Esophagus muscularis mucosa (tissue), 2 donors: ENCODE results near the gene CSNK2A1.

Experiments
- POLR2A ChIP-seq: fragments of 450-650 bp; IDR thresholded peaks from one replicate; pipeline ENCODE4 v1.6.1; 2017; ENCODE audit warnings: antibody characterized with exemption, moderate library complexity, mild to moderate bottlenecking, low read depth
- POLR2AphosphoS5 ChIP-seq, 2 donors: sonication (generic); formaldehyde crosslinking; IDR thresholded peaks; one replicate each; pipeline ENCODE4 v1.6.1; 2017; ENCODE audit warnings: antibody characterized with exemption in 2 of 2

DNA sequence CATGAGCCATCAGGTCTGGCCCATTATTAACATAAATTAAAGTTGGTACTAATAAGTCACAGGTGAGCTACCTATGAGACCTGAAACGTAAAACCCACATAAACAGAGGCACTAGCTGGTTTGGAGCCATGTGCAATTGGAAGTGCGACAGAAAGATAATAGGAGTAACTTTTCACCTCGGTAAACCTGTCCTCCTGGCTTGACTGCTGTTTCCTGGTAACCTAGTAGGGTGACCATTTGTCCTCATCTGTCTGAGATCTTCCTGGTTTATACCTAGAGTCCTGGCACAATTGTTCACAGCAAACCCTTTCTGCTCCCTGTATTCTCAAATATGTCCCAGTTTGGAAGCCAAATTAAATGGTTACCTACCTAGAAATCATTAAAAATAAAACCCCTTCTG, 88.6 kb downstream of the CSNK2A1 start:
- TF ChIP-seq POLR2A: no peak
- no peak for TF ChIP-seq POLR2AphosphoS5 (IDR thresholded peaks at IDR 0.05)
